Thoracic aorta (tissue), 2 donors: ENCODE data around the gene DCUN1D3. TPM values are rescaled to one million over a fixed set of nuclear protein-coding genes. Genes with fewer than 3 reads are reported as not detected.

ENCODE experiments used
- ATAC-seq: fragments of 150-250 bp; one replicate; pipeline ENCODE4 v1.8.0; 2017; ENCODE audit warnings: low read depth; ENCODE audit not compliant: insufficient number of reproducible peaks, low FRiP score
- DNase-seq: peaks from one replicate; pipeline ENCODE4 v3.0.0-alpha.2; 2020; ENCODE audit warnings: low spot score
- H3K27ac ChIP-seq, 2 donors: fragments of 200-600 bp; sonication (generic); 1 replicate in 1 of 2; 2 replicates in 1 of 2; pipeline ENCODE4 v1.5.1; 2016; ENCODE audit warnings: mild to moderate bottlenecking in 2 of 2, moderate library complexity in 2 of 2
- H3K27me3 ChIP-seq: fragments of 200-600 bp; sonication (generic); replicated peaks from 2 replicates; pipeline ENCODE4 v1.6.0; 2016; ENCODE audit warnings: mild to moderate bottlenecking; ENCODE audit not compliant: insufficient read depth
- H3K36me3 ChIP-seq: fragments of 200-600 bp; sonication (generic); one replicate; pipeline ENCODE4 v1.5.1; 2016
- H3K4me1 ChIP-seq, 2 donors: fragments of 200-600 bp; sonication (generic); 1 replicate in 1 of 2; 2 replicates in 1 of 2; pipeline versions ENCODE4 v1.5.1 to v1.6.0; 2016; ENCODE audit warnings: low read depth in 2 of 2, mild to moderate bottlenecking in 1 of 2; ENCODE audit not compliant: control insufficient read depth in 1 of 2
- H3K4me3 ChIP-seq: fragments of 200-600 bp; sonication (generic); 2 replicates; pipeline ENCODE4 v1.5.1; 2016; ENCODE audit warnings: mild to moderate bottlenecking
- H3K9me3 ChIP-seq: fragments of 200-600 bp; sonication (generic); 2 replicates; pipeline ENCODE4 v1.5.1; 2016
- total RNA-seq, 2 donors: library from RNA; depleted of rRNA; stranded (reverse); fragments of >200 nt; gene quantifications; one replicate each; pipeline versions ENCODE4 v1.1.0 to v1.2.3, GENCODE V29; 2016
- TF ChIP-seq, protein P1 (sequence below): fragments of 200-600 bp; sonication (generic); IDR thresholded peaks from one replicate; pipeline ENCODE4 v1.5.1; 2019; ENCODE audit warnings: antibody characterized with exemption

The DCUN1D3 gene
- total RNA-seq, 2 donors from 2014 or later: 25.3 to 28.0 TPM

DNA sequence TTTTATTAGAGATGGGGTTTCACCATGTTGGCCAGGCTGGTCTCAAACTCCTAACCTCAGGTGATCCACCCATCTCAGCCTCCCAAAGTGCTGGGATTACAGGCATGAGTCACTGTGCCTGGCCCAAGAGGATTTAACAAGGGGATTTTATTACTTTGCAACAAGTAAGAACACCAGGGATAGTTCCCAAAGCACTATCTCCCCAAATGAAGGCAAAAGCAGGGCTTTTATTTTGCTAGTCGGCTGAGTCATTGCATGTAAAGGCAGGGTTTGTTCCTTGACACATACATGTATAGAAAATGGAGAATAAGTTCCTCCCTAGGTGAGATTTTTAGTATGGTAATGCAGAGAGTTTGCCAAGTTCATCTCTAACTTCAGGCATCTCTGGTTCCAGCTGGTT lies 69.8 kb downstream of the DCUN1D3 start:
- Histone ChIP-seq H3K27ac (no peak overlapping the region), H3K36me3 (no peaks in the 10 kb centered on the region), H3K4me3 (no peak overlapping the region), H3K27me3 (no peaks in the 10 kb centered on the region), H3K4me1 (peaks cover 0 to 14% of the 10 kb centered on the region in 2 donors), H3K9me3 (no peaks in the 10 kb centered on the region)
- DNase-seq: no peak
- TF ChIP-seq, protein P1, sequence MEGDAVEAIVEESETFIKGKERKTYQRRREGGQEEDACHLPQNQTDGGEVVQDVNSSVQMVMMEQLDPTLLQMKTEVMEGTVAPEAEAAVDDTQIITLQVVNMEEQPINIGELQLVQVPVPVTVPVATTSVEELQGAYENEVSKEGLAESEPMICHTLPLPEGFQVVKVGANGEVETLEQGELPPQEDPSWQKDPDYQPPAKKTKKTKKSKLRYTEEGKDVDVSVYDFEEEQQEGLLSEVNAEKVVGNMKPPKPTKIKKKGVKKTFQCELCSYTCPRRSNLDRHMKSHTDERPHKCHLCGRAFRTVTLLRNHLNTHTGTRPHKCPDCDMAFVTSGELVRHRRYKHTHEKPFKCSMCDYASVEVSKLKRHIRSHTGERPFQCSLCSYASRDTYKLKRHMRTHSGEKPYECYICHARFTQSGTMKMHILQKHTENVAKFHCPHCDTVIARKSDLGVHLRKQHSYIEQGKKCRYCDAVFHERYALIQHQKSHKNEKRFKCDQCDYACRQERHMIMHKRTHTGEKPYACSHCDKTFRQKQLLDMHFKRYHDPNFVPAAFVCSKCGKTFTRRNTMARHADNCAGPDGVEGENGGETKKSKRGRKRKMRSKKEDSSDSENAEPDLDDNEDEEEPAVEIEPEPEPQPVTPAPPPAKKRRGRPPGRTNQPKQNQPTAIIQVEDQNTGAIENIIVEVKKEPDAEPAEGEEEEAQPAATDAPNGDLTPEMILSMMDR: no peak
- no peak for ATAC-seq

DNA sequence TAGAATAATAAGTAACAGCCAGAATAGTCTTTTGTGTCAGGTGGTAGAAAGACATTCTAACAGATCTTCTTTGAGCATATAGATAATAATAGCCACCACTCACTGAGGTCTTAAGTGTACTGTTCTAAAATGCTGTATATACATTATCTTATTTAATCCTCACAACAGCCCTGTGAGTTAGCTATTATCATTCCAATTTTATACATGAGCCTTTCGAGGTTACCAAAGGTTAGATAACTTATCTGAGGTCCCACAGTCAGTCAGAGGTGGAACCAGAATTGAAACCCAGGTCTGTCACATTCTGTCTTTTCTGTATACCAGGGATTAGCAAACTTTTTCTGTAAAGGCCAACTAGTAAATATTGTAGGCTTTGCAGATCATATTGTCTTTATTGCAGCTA lies 70.6 kb downstream of the DCUN1D3 start:
- H3K27ac ChIP-seq: no peak overlapping the region

DNA sequence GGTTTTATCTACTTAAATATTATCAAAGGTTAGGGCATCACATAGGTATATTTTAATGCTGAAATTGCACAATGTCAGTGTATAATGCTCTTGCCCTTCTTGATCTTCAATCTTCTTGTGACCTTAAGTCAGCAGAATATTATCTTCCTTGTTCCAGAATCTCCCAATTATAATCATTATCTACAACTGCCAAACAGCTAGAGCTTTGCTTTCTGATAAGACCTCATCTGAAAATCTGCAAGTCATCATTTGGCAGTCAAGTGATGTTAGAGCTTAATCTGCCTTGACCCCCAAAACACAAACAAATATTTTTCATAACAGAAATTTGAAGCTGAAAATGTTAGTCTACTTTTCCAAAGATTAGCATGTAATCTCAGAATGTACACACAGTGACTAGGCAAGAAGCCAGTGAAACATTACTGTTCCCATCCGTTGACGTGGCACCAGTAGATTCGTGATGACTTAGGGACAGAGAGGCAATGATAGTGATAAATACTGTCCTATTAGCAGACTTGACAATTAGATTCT lies 74.1 kb downstream of the DCUN1D3 start:
- no peak overlapping the region for H3K4me3 ChIP-seq
- peaks cover 0 to under 1% of the 10 kb centered on the region in 2 donors for H3K4me1 ChIP-seq
- H3K27ac ChIP-seq: no peak overlapping the region
- ATAC-seq (no peak), DNase-seq (no peak)
- H3K9me3 ChIP-seq: no peaks in the 10 kb centered on the region
- TF ChIP-seq, protein P1: no peak
- H3K27me3 ChIP-seq: no peaks in the 10 kb centered on the region
- no peaks in the 10 kb centered on the region for H3K36me3 ChIP-seq

More for the DNA sequence above, 70.6 kb downstream of the DCUN1D3 start:
- TF ChIP-seq, protein P1: no peak
- Histone ChIP-seq H3K9me3 (no peaks in the 10 kb centered on the region), H3K4me1 (peaks cover 0 to 14% of the 10 kb centered on the region in 2 donors), H3K4me3 (no peak overlapping the region), H3K27me3 (no peaks in the 10 kb centered on the region), H3K36me3 (no peaks in the 10 kb centered on the region)
- ATAC-seq (no peak), DNase-seq (no peak)

DNA sequence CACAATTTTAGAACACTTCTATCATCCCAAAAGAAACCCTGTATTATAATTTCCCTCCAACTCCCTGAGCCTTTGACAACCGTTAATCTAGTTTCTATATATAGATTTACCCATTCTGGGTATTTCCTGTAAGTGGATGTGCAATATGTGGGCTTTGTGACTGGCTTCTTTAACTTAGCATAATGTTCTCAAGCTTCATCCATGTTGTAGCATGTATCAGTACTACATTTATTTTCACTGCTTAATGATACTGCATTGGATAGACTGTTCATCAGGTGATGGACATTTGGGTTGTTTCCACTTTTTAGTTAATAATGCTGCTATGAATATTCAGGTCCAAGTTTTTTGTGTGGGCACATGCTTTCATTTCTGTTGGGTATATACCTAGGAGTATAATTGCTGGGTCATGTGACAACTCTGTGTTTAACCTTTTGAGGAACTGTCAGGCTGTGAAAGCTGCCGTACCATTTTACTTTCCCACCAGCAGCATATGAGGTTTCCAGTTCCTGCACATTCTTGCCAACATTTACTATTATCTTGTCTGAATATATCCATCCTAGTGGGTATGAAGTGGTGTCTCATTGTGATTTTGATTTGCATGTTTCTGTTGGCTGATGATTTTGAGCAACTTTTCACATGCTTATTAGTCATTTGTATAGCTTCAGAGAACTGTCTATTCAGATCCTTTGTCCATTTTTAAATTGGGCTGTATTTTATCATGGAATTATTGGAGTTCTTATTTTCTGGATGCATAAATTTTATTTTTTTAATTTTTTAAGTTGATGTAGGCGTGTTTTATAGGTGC lies 77.4 kb downstream of the DCUN1D3 start:
- Histone ChIP-seq H3K27me3 (no peaks in the 10 kb centered on the region), H3K27ac (no peak overlapping the region)
- ATAC-seq: no peak

DNA sequence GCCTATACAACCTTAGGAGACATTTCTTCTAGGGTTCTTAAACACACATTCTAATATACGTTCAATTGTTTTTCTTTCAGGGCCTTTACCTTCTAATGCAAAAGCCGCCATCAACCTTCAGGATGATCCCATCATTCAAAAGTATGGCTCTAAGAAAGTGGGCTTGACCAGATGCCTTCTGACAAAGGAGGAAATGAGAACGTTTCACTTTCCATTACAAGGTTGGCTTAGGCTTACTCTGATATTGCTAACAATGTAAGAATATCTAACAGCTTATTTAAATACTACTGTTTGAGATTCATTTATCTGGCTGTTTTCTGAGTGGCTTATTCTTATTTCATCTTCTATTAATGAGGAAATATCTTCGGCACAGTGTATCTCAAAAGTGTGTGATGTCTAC lies 78.5 kb downstream of the DCUN1D3 start:
- DNase-seq (no peak), ATAC-seq (no peak)
- no peak overlapping the region for H3K27ac ChIP-seq
- H3K9me3 ChIP-seq: no peaks in the 10 kb centered on the region
- H3K4me1 ChIP-seq: no peaks in the 10 kb centered on the region
- H3K27me3 ChIP-seq: no peaks in the 10 kb centered on the region
- H3K4me3 ChIP-seq: no peak overlapping the region
- H3K36me3 ChIP-seq: no peaks in the 10 kb centered on the region
- TF ChIP-seq, protein P1: no peak

More for the DNA sequence above, 77.4 kb downstream of the DCUN1D3 start:
- Histone ChIP-seq H3K9me3 (no peaks in the 10 kb centered on the region), H3K36me3 (no peaks in the 10 kb centered on the region), H3K4me3 (no peak overlapping the region), H3K4me1 (no peaks in the 10 kb centered on the region)
- TF ChIP-seq, protein P1: no peak
- no peak for DNase-seq
